ENCODE results near the gene AXL.
A peak's percentile ranks its signal among the peaks of the same experiment; 100 is the strongest.

- TF ChIP-seq POLR2AphosphoS5 (IDR thresholded peaks at IDR 0.05; ENCODE audit: low read depth, low read length) (peak; percentile 58), TAF1 (IDR thresholded peaks at IDR 0.05; ENCODE audit: borderline replicate concordance, insufficient read depth, low read length) (peak; percentile 90; the same call in 1 of the 2 replicates), REST (IDR thresholded peaks at IDR 0.05; ENCODE audit: insufficient read depth in 1 of 2, low read depth in 2 of 2, low read length in 2 of 2) (no peak), SIN3A (IDR thresholded peaks at IDR 0.05; ENCODE audit: borderline replicate concordance, insufficient read depth, low read length) (0 out of 2 replicates have a peak, but pooled peaks have one; percentile 23)
Observed at GRCh38 chr19:41263042-41263849, 44.2 kb downstream of the AXL start.
